HG03135 (cell line): ENCODE measurements around the gene SLC30A10.
"Not testable (repeated sequence)": the region's sequence is repeated elsewhere in the genome, so short reads cannot be mapped to it uniquely, and the experiment has no call there.

ENCODE experiments used
- ATAC-seq: cut with Tn5 transposase; IDR thresholded peaks from one replicate; pipeline ENCODE4 v1.9.1; 2021; ENCODE audit warnings: mild to moderate bottlenecking, moderate library complexity; ENCODE audit not compliant: unreplicated experiment

The SLC30A10 gene

DNA sequence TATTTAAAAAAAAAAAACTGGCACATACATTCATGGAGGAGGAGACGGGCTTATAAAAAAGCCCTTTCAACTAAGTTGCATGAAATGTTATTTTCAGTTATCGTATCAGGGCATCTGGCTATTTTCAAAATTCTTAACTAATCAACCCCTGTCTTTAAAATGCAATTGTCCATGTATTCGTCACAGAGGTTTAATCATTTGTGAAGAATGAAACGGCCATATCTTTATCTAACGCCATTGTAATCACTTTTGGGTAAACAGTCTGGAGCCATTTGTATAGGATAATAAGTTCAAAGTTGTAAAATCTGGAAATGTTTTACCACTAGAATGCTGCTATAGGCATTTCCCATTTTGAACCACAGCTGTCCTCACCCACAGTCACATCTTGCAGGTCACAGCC is 30.4 kb downstream of the SLC30A10 start:
- no peak for ATAC-seq

DNA sequence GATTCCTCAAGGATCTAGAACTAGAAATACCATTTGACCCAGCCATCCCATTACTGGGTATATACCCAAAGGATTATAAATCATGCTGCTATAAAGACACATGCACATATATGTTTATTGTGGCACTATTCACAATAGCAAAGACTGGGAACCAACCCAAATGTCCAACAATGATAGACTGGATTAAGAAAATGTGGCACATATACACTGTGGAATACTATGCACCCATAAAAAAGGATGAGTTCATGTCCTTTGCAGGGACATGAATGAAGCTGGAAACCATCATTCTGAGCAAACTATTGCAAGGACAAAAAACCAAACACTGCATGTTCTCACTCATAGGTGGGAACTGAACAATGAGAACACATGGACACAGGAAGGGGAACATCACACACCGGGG is 36.1 kb downstream of the SLC30A10 start:
- ATAC-seq = not testable (repeated sequence)

DNA sequence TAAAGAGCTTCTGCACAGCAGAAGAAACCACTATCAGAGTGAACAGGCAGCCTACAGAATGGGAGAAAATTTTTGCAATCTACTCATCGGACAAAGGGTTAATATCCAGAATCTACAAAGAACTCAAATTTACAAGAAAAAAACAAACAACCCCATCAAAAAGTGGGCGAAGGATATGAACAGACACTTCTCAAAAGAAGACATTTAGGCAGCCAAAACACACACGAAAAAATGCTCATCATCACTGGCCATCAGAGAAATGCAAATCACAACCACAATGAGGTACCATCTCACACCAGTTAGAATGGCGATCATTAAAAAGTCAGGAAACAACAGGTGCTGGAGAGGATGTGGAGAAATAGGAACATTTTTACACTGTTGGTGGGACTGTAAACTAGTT is 36.5 kb downstream of the SLC30A10 start:
- not testable (repeated sequence) for ATAC-seq

DNA sequence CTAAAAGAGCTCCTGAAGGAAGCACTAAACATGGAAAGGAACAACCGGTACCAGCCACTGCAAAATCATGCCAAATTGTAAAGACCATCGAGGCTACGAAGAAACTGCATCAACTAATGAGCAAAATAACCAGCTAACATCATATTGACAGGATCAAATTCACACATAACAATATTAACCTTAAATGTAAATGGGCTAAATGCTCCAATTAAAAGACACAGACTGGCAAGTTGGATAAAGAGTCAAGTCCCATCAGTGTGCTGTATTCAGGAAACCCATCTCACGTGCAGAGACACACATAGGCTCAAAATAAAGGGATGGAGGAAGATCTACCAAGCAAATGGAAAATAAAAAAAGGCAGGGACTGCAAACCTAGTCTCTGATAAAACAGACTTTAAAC is 39.7 kb downstream of the SLC30A10 start:
- not testable (repeated sequence) for ATAC-seq

DNA sequence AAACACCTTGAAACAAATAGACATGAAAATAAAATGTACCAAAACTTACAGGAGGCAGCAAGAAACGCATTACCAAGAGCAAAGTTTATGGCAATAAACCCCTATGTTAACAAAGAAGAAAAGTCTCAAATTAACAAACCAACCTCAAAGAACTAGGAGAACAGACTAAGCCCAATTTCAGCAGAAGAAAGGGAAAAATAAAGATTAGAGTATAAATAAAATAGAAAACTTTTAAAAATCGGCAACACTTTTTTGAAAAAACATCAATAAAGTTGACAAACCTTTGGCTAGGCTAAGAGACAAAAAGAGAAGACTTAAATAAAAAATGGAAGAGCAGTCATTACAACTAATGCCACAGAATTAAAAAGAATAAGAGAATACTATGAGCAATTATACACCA is 42.7 kb downstream of the SLC30A10 start:
- ATAC-seq = no peak

DNA sequence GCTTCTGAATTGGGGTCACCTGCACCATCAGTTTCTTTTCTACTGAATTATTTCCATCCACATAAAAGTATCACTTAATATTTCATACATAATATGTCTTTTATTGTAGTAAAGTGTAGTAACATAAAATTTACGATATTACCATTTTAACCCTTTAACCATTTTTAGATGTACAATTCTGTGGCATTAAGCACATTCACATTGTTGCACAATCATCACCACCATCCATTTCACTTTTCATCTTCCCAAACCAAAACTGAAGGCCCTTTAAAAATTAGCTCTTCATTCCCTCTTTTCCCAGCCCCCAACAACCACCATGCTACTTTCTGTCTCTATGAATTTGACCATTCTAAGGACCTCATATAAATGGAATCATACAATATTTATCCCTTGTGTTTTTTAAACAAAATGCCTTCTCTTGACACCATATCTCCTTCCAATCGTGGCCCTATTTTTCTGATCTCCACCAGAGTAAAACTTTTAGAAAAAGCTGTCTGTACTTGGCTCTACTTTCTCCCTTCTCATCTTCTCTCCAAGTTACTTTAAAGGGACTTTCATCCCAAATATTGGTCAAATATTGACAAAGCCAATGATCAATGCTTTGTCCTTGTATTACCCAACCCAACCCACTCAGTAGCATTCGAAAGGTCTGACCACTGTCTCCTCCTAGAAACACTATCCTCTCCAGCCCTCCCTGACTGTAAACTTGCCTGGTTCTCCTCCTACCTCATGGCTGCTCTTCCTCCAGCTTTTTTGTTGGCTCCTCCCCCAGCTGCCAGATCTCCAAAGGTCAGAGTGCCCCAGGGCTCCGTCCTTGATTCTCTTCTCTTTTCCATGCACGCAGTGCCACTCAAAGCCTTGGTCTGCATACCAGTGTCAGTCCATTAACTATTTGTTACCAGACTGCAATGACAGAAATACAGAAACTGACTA is 44.7 kb downstream of the SLC30A10 start:
- no peak for ATAC-seq

DNA sequence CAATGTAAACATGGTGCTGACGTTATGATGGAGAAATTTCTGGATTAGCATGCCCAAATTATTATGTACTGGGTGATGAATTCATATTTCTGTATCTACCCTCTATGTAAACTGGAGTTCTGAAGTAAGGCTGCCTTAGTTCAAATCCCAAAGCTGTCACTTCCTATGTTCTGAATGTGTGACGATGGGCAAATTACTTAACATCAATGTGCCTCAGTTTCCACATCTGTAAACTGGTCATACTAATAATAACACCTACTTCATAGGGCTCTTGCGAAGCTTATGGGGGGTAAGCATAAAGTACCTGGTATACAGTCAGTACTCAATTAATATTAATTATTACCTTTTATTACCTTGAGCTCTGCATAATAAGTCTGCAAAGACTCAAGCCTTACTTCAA is 45.6 kb downstream of the SLC30A10 start:
- ATAC-seq = no peak

DNA sequence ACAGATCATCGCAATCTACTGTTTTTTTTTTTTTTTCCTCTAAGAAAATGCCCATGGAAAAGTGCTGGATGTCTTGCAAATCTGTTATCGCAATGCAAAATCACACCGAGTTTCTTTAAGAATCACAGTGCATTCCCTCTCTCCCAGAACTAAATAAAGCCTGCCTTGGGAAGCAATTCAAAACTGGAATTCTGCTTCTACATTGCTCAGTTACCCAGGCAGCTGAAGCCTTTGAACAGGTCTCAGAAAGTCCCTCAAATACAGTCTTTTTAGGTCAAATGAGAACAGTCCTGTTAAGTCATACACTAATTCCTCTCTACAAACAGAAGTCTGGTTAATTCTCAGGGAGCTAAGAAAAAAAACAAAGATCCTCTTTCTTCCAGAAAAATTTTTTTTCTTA is 46.3 kb downstream of the SLC30A10 start:
- no peak for ATAC-seq

DNA sequence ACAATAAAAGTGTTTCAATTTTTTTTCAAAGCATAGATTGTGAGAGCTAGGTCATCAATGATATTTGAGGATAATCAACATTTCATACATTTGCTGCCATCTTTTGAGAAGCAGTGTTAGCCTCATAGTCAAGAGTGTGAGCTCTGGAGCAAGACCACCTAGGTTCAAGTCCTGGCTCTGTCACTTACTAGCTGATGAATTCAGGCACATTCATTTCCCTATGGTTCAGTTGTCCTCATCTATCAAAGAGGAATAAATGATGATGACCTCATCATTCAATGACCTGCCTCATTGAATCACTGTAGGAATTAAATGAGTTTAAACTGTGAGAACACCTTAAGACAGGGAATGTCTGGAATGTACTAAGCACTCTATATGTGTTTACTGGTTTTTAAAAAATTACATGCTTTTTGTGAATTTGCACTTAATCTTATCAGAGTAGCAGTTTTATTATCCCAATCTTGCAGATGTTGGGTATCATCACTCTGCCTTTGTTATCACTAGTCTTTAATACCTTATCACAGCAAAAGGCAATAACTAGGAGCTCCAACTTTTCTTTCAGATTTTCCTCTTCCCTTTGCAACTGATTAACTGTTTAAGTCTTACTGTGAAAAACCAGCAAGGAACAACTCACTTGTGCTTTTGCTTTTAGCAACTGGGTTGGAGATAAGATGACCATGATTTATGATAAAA is 47.4 kb downstream of the SLC30A10 start:
- no peak for ATAC-seq

DNA sequence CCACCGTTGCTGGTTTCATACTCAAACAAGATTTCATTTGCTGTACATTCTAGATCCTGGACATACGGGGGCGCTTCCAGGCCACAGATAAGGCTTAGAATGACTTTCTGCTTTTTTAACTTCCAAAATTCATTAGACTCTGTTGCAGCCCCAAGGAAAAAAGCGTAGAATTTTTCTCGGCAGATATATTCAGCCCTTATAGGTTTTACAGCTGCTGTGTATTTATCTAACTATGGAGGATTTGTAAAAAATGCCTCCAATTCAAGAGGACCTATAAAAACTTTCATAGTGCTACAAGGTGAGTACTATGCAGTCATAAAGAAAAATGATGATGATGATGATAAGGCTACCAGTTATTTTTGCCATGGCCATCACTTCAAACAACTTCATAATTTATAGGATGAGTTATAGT is 51.6 kb downstream of the SLC30A10 start:
- ATAC-seq = no peak

DNA sequence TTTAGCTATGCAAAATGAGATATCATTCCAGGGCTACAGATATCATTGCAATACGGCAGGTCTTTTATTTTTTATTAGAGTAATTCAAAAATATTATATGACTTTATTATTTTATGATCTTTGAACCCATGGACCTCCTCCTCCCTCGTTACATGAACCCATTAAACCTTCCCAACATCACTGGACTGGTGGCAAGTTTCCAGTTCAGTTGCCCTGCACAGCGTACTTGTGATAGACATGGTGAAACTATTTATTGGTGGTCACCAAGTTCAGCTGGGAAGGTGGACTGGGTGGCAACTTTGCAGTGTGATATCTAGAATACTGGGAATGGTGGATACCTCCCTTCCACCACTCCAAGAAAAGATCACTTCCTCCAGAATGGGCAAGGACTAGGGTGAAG is 52.5 kb downstream of the SLC30A10 start:
- ATAC-seq = no peak

DNA sequence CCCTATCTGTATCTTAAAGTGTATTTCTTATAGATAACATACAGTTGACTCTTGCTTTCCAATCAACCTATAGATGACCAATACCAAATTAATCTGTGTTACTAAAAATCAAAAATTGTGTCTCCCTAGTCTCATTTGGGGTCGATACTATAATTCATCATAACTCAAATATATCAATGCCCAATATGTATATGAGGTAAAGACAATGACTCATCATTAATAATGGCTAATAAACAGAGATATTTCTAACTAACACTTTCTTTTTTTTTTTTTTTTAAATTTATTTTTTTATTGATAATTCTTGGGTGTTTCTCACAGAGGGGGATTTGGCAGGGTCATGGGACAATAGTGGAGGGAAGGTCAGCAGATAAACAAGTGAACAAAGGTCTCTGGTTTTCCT is 55.8 kb downstream of the SLC30A10 start:
- not testable (repeated sequence) for ATAC-seq

DNA sequence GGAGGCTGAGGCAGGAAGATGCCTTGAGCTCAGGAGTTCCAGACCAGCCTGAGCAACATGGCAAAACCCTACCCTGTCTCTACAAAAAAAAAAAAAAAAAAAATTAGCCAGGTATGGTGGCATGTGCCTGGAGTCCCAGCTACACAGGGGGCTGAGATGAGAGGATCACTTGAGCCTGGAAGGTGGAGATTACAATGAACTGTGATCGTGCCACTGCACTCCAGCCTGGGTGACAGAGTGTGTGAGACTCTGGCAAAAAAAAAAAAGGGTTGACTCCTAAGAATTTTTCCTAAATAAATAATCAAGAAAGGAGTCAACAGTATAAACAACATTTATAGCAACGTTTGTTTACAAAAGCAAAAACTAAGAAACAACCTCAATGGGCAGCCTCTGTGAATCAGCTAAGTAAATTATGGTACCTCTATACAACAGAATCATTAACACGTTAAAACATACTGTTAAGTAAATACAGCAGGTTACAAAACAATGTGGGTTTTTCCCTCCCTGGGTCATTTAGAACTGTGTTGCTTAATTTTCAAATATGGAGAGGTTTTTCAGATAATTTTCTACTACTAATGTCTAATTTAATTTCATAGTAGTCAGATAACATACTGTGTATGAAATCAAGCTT is 56.8 kb downstream of the SLC30A10 start:
- no peak for ATAC-seq

DNA sequence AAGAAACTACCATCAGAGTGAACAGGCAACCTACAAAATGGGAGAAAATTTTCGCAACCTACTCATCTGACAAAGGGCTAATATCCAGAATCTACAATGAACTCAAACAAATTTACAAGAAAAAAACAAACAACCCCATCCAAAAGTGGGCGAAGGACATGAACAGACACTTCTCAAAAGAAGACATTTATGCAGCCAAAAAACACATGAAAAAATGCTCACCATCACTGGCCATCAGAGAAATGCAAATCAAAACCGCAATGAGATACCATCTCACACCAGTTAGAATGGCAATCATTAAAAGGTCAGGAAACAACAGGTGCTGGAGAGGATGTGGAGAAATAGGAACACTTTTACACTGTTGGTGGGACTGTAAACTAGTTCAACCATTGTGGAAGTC is 59.7 kb downstream of the SLC30A10 start:
- ATAC-seq = not testable (repeated sequence)
